ENCODE data around the gene COG4. TPM values are rescaled to one million over a fixed set of nuclear protein-coding genes. Genes with fewer than 3 reads are reported as not detected.
A peak's percentile ranks its signal among the peaks of the same experiment; 100 is the strongest.

Gene COG4
- total RNA-seq, 2 experiments from 2014 or later: 15.9 to 19.3 TPM

- Mint-ChIP-seq H3K9me3 (no peaks in the 10 kb centered on the region), H3K4me1 (ENCODE audit: low read depth) (peaks cover 84% of the 10 kb centered on the region), H3K27ac (peak overlapping the region; percentile 86), H3K27me3 (no peaks in the 10 kb centered on the region), H3K36me3 (ENCODE audit: low read depth) (peaks cover 5% of the 10 kb centered on the region), H3K4me3 (no peak overlapping the region)
- Histone ChIP-seq H3K27me3 (ENCODE audit: control insufficient read depth in 1 of 2, insufficient read depth in 2 of 2, low read length in 2 of 2) (no peaks in the 10 kb centered on the region), H3K4me1 (ENCODE audit: insufficient read depth, low read length) (peaks cover 72% of the 10 kb centered on the region), H3K9me3 (ENCODE audit: control insufficient read depth in 1 of 2, insufficient read depth in 1 of 2, low read length in 2 of 2) (no peaks in the 10 kb centered on the region), H3K36me3 (ENCODE audit: insufficient read depth, low read length) (peaks cover 6% of the 10 kb centered on the region), H3K27ac (ENCODE audit: low read depth in 1 of 2, low read length in 2 of 2) (no peak overlapping the region), H3K4me3 (ENCODE audit: low read length) (no peak overlapping the region)
- TF ChIP-seq CTCF (IDR thresholded peaks at IDR 0.05): no peak
- intact Hi-C loops (cut with DNase I, micrococcal nuclease): no loop called here
- no peak for DNase-seq
- ChIA-PET CTCF (no interaction called here), POLR2A (interaction anchor here (1.0 to 2.6 kb wide), 3 partner anchors 13 to 51 kb away, joined by 3 to 21 read pairs (median 4); no protein-coding TSS in a partner anchor)
- ATAC-seq (ENCODE audit: poor library complexity): no peak
These were observed 91.0 kb downstream of the COG4 start for GRCh38 chr16:70432356-70432722.

- Histone ChIP-seq H3K9me3 (ENCODE audit: control insufficient read depth in 1 of 2, insufficient read depth in 1 of 2, low read length in 2 of 2) (no peaks in the 10 kb centered on the region), H3K4me3 (ENCODE audit: low read length) (no peak overlapping the region), H3K27ac (ENCODE audit: low read depth in 1 of 2, low read length in 2 of 2) (peak overlapping the region; percentile 73 to 79), H3K36me3 (ENCODE audit: insufficient read depth, low read length) (peaks cover 6% of the 10 kb centered on the region), H3K4me1 (ENCODE audit: insufficient read depth, low read length) (peaks cover 66% of the 10 kb centered on the region), H3K27me3 (ENCODE audit: control insufficient read depth in 1 of 2, insufficient read depth in 2 of 2, low read length in 2 of 2) (no peaks in the 10 kb centered on the region)
- TF ChIP-seq CTCF (IDR thresholded peaks at IDR 0.05): no peak
- intact Hi-C loops (cut with DNase I, micrococcal nuclease): loop anchor here in 1 of 2 experiments (2.0 kb wide), 1 partner anchor 50 kb away; no protein-coding TSS in a partner anchor
- Mint-ChIP-seq H3K36me3 (ENCODE audit: low read depth) (peaks cover 4% of the 10 kb centered on the region), H3K4me1 (ENCODE audit: low read depth) (peaks cover 69% of the 10 kb centered on the region), H3K27me3 (no peaks in the 10 kb centered on the region), H3K27ac (peak overlapping the region; percentile 86), H3K4me3 (peak overlapping the region; percentile 61), H3K9me3 (no peaks in the 10 kb centered on the region)
- peak; percentile 88 for ATAC-seq (ENCODE audit: poor library complexity)
- ChIA-PET CTCF (interaction anchor here (1.0 kb wide), 1 partner anchor 40 kb away, joined by 3 read pairs; no protein-coding TSS in a partner anchor), POLR2A (interaction anchor here (2.6 kb wide), 1 partner anchor 50 kb away, joined by 21 read pairs; no protein-coding TSS in a partner anchor)
- peak in 13 of 14 experiments; percentile 26 to 89 (median 51) for DNase-seq
These were observed 92.5 kb downstream of the COG4 start for GRCh38 chr16:70430667-70431536.

Other genes starting within 250 kb of the COG4 start
- 10 to 100 TPM; 10.3 to 11.1 TPM for gene AARS1, start 234.0 kb downstream of the COG4 start, total RNA-seq
- gene DDX19B, start 224.4 kb downstream of the COG4 start, total RNA-seq: 10 to 100 TPM; 23.0 TPM
- 10 to 100 TPM; 57.1 to 57.3 TPM for gene DDX19A, start 176.7 kb downstream of the COG4 start, total RNA-seq
- 10 to 100 TPM in 1 of 2 experiments, 1 to 10 TPM in 1; 9.8 to 11.1 TPM for gene ST3GAL2, start 84.5 kb downstream of the COG4 start, total RNA-seq
- gene FCSK, start 69.0 kb downstream of the COG4 start, total RNA-seq: 10 to 100 TPM; 21.8 to 25.4 TPM
- 100 to 1,000 TPM; 130 to 140 TPM for gene SF3B3, start 262 bp upstream of the COG4 start, total RNA-seq
- under 1 TPM; 0.84 to 0.88 TPM for gene IL34, start 123.0 kb upstream of the COG4 start, total RNA-seq
- 10 to 100 TPM; 15.4 to 16.4 TPM for gene MTSS2, start 162.5 kb upstream of the COG4 start, total RNA-seq